ENCODE results near the gene ARAP2. TPM values are rescaled to one million over a fixed set of nuclear protein-coding genes. Genes with fewer than 3 reads are reported as not detected.

The ARAP2 gene
- total and polyA plus RNA-seq, 9 of the 15 experiments (the other 6 are each of a cell fraction or from before 2014, with no cell fraction given): 0.03 to 0.35 (median 0.11) TPM; not detected in 4

DNA sequence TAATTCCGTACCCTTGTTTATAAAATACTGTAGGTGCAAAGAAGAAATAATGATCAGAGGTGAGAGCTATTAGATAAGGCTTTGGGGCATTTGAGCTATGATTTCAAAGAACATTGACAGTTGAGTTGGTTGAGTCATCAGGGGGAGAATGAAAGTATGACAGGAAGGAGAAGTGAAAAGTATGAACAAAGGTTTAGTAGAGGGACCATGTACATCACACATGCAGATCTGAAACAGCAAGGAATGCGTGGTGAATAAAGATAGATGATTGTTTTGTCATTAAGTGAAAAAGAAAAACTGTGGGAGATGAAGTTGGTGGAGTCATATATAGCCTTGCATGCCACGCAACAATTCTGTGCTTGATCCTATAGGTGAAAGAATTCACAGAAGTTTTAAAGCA is 163.1 kb downstream of the ARAP2 start (continued):
- TF ChIP-seq, protein P1, sequence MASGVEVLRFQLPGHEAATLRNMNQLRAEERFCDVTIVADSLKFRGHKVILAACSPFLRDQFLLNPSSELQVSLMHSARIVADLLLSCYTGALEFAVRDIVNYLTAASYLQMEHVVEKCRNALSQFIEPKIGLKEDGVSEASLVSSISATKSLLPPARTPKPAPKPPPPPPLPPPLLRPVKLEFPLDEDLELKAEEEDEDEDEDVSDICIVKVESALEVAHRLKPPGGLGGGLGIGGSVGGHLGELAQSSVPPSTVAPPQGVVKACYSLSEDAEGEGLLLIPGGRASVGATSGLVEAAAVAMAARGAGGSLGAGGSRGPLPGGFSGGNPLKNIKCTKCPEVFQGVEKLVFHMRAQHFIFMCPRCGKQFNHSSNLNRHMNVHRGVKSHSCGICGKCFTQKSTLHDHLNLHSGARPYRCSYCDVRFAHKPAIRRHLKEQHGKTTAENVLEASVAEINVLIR (CRISPR knock-in tag; IDR thresholded peaks at IDR 0.05): no peak
- TF ChIP-seq KLF13 (tag; IDR thresholded peaks at IDR 0.05; ENCODE audit: borderline replicate concordance, low read depth): no peak
- TF ChIP-seq ZNF143 (CRISPR knock-in tag; IDR thresholded peaks at IDR 0.05): no peak
- TF ChIP-seq CBX5 (IDR thresholded peaks at IDR 0.05; ENCODE audit: borderline replicate concordance, low read depth): no peak

DNA sequence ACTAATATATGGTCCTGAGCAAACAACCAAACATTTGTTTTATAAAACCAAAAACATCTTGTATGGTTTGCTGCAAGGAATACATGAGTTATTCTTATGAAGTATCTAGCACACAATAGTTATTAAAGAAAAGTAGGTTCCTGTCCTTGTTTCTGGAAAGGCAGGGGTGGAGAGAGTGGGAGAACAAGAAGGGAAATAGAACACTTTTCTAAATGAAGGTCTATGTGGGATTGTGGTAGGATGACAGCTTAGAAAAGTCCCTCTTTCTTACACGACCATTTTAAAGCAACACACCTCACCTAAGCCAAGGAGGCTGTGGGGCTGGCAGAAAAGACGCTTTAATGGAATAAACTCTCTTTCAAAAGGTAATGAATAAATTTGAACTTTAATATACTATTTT is 164.6 kb downstream of the ARAP2 start:
- Histone ChIP-seq H3K4me1 (replicated peaks in 1 of 2; ENCODE audit: control insufficient read depth in 2 of 2, insufficient read depth in 2 of 2, low read length in 2 of 2) (no peaks in the 10 kb centered on the region), H3K36me3 (ENCODE audit: control insufficient read depth, insufficient read depth, low read length) (no peaks in the 10 kb centered on the region), H3K79me2 (ENCODE audit: control insufficient read depth, insufficient read depth, low read length) (no peaks in the 10 kb centered on the region), H3K27ac (ENCODE audit: extremely low read depth, low read depth, low read length) (no peak overlapping the region), H3K9me1 (ENCODE audit: control insufficient read depth, insufficient read depth, low read length) (no peaks in the 10 kb centered on the region), H3K4me3 (no peak overlapping the region), H3K9me3 (replicated peaks; ENCODE audit: control insufficient read depth, insufficient read depth, low read depth, low read length) (no peaks in the 10 kb centered on the region), H2AFZ (ENCODE audit: low read depth, low read length) (no peak overlapping the region), H3K9ac (ENCODE audit: insufficient read depth in 1 of 2, low read depth in 2 of 2, low read length in 2 of 2) (no peak overlapping the region), H3K27me3 (ENCODE audit: control insufficient read depth in 2 of 2, insufficient read depth in 2 of 2, low read length in 2 of 2) (no peaks in the 10 kb centered on the region), H4K20me1 (replicated peaks; ENCODE audit: control insufficient read depth, insufficient read depth, low read length) (no peaks in the 10 kb centered on the region), H3K4me2 (ENCODE audit: insufficient read depth, low read length) (no peak overlapping the region)
- FAIRE-seq (no peak), ATAC-seq (no peak), DNase-seq (ENCODE audit: extremely low read depth in 1 of 4, low spot score in 3 of 4) (no peak)
- POLR2A ChIA-PET: no interaction called here
- intact Hi-C loops (cut with micrococcal nuclease) (no loop called here), in situ Hi-C loops (cut with MboI) (no loop called here)
- no TSS peak for BruUV-seq (replicated peaks)
- 6% methylated on average over 2 of the region's 2 CpGs for WGBS (ENCODE audit: insufficient coverage, low coverage, missing lambda C conversion rate)
- no peak for TF ChIP-seq MTA3 (IDR thresholded peaks at IDR 0.05; ENCODE audit: borderline replicate concordance)
- TF ChIP-seq ZNF253 (CRISPR knock-in tag; conservative IDR thresholded peaks at IDR 0.05): no peak
- TF ChIP-seq, protein P2, sequence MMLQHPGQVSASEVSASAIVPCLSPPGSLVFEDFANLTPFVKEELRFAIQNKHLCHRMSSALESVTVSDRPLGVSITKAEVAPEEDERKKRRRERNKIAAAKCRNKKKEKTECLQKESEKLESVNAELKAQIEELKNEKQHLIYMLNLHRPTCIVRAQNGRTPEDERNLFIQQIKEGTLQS (IDR thresholded peaks at IDR 0.05): no peak
- TF ChIP-seq, protein P2 (CRISPR knock-in tag; conservative IDR thresholded peaks at IDR 0.05): no peak
- no peak for TF ChIP-seq SAP30 (IDR thresholded peaks at IDR 0.05; ENCODE audit: borderline replicate concordance, insufficient read depth, low read depth, low read length, poor library complexity, severe bottlenecking)
- TF ChIP-seq SREBF1 (IDR thresholded peaks at IDR 0.05; ENCODE audit: borderline replicate concordance, low read depth, low read length): no peak
- no peak for TF ChIP-seq TARDBP (IDR thresholded peaks at IDR 0.05)
- TF ChIP-seq SLC30A9 (CRISPR knock-in tag; IDR thresholded peaks at IDR 0.05): no peak
- TF ChIP-seq, protein P3, sequence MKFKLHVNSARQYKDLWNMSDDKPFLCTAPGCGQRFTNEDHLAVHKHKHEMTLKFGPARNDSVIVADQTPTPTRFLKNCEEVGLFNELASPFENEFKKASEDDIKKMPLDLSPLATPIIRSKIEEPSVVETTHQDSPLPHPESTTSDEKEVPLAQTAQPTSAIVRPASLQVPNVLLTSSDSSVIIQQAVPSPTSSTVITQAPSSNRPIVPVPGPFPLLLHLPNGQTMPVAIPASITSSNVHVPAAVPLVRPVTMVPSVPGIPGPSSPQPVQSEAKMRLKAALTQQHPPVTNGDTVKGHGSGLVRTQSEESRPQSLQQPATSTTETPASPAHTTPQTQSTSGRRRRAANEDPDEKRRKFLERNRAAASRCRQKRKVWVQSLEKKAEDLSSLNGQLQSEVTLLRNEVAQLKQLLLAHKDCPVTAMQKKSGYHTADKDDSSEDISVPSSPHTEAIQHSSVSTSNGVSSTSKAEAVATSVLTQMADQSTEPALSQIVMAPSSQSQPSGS (CRISPR knock-in tag; IDR thresholded peaks at IDR 0.05): no peak
- TF ChIP-seq ESRRA (IDR thresholded peaks at IDR 0.05; ENCODE audit: borderline replicate concordance, low read depth): no peak
- TF ChIP-seq, protein P4, sequence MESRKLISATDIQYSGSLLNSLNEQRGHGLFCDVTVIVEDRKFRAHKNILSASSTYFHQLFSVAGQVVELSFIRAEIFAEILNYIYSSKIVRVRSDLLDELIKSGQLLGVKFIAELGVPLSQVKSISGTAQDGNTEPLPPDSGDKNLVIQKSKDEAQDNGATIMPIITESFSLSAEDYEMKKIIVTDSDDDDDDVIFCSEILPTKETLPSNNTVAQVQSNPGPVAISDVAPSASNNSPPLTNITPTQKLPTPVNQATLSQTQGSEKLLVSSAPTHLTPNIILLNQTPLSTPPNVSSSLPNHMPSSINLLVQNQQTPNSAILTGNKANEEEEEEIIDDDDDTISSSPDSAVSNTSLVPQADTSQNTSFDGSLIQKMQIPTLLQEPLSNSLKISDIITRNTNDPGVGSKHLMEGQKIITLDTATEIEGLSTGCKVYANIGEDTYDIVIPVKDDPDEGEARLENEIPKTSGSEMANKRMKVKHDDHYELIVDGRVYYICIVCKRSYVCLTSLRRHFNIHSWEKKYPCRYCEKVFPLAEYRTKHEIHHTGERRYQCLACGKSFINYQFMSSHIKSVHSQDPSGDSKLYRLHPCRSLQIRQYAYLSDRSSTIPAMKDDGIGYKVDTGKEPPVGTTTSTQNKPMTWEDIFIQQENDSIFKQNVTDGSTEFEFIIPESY (CRISPR knock-in tag; IDR thresholded peaks at IDR 0.05): no peak
- CTCF ChIA-PET (ENCODE audit: low intra/inter-chr PET ratio): no interaction called here
